PC-9 (cell line): ENCODE data around the gene FIBCD1.

Experiments
- EZH2 ChIP-seq: fragments of 200-600 bp; sonication (generic); IDR thresholded peaks from 2 replicates; pipeline ENCODE4 v1.8.0; 2017; ENCODE audit warnings: antibody characterized with exemption, low read depth
- TF ChIP-seq, protein P1 (sequence below): fragments of 200-600 bp; sonication (generic); conservative IDR thresholded peaks from 2 replicates; pipeline ENCODE4 v1.6.1; 2017; ENCODE audit warnings: mixed run types, antibody characterized with exemption, mild to moderate bottlenecking, moderate library complexity

DNA sequence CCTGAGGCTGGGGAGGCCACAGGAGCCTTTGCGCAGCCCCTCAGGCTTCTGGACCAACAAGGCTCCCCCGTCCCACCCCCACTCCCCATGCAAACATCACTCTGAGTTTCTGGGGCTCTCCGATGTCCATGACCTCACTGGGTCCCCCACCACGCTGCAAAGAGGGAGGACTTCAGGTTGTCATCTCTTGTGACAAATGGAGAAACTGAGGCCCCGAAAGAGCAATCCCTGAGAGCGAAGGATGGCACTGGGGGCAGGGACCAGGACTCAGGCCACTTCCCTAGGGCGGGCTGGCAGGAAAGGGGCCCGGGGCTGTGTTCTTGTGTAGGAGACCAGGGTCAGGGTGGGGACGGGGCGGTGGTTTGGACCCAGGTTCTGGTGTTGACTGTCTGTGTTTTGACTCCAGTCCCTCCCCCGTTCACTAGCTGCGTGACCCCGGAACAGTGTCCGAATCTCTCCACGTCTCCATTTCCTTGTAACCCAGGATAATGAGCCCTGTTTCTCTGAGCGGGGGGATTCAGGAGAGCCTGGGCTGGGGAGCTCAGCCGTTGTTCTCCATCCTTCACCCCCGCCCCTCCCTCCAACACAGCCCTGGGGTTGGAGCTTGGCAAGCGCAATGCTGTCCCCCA, 13.9 kb downstream of the FIBCD1 start:
- TF ChIP-seq, protein P1, sequence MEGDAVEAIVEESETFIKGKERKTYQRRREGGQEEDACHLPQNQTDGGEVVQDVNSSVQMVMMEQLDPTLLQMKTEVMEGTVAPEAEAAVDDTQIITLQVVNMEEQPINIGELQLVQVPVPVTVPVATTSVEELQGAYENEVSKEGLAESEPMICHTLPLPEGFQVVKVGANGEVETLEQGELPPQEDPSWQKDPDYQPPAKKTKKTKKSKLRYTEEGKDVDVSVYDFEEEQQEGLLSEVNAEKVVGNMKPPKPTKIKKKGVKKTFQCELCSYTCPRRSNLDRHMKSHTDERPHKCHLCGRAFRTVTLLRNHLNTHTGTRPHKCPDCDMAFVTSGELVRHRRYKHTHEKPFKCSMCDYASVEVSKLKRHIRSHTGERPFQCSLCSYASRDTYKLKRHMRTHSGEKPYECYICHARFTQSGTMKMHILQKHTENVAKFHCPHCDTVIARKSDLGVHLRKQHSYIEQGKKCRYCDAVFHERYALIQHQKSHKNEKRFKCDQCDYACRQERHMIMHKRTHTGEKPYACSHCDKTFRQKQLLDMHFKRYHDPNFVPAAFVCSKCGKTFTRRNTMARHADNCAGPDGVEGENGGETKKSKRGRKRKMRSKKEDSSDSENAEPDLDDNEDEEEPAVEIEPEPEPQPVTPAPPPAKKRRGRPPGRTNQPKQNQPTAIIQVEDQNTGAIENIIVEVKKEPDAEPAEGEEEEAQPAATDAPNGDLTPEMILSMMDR, result no peak
- no peak for TF ChIP-seq EZH2
